ENCODE results near the gene MCMBP.

Gene MCMBP

DNA sequence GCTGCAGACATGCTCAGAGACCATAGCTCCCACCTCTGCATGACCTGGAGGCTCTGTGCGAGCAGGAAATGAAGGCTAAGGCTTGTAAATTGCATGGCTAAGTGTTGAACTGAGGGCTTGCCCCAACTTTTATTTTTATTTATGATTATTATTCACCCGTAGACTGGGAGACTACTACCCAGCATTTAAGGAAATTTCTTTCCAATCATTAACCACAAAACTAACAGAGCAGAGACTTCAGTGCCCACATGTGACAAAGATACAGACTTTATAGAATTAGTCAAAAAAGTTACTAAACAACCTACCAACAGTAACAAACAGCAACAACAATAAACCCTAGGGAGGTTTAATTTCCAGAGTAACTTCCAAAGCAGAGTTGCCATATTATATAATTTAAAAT, 39.7 kb downstream of the MCMBP start:
- Histone ChIP-seq H3K27me3 (replicated peaks; ENCODE audit: control insufficient read depth, insufficient read depth, low read length, poor library complexity, severe bottlenecking) (no peaks in the 10 kb centered on the region), H3K4me1 (ENCODE audit: control insufficient read depth, insufficient read depth, low read length, poor library complexity, severe bottlenecking) (no peaks in the 10 kb centered on the region), H3K36me3 (ENCODE audit: control insufficient read depth, insufficient read depth, low read length) (peaks cover 80% of the 10 kb centered on the region), H3K27ac (ENCODE audit: insufficient read depth, low read length, poor library complexity, severe bottlenecking) (no peak overlapping the region), H3K9me3 (ENCODE audit: control insufficient read depth, low read length) (no peaks in the 10 kb centered on the region), H3K4me3 (ENCODE audit: insufficient read depth, low read depth, low read length, poor library complexity, severe bottlenecking) (no peak overlapping the region)
- DNase-seq = no peak

DNA sequence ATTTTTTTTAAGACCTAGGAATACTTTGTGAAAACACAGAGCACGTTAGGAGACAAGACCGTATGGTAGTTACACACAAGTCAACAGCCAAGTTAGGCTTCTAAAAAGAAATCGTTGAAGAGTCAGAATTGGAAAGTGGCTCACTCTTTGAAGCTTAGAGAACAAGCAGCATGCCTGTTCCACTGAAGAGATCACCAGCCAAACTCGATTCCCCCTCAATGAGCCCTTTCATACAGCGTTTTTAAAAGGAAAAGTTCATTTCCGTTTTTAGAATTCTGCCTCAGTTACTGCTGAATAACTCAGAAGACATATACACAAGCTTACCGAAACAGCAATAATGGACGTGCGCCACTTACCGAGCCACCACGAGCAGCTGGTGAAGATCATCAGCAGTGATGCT, 41.0 kb downstream of the MCMBP start:
- H3K27ac ChIP-seq (ENCODE audit: insufficient read depth, low read length, poor library complexity, severe bottlenecking) = no peak overlapping the region

GRCh38 chr10:119830851-119831250, 41.8 kb downstream of the MCMBP start:
- no peaks in the 10 kb centered on the region for H3K4me1 ChIP-seq (ENCODE audit: control insufficient read depth, insufficient read depth, low read length, poor library complexity, severe bottlenecking)
- no peak for DNase-seq
- H3K36me3 ChIP-seq (ENCODE audit: control insufficient read depth, insufficient read depth, low read length) = peaks cover 65% of the 10 kb centered on the region
- H3K9me3 ChIP-seq (ENCODE audit: control insufficient read depth, low read length) = no peaks in the 10 kb centered on the region
- no peak overlapping the region for H3K4me3 ChIP-seq (ENCODE audit: insufficient read depth, low read depth, low read length, poor library complexity, severe bottlenecking)
- H3K27me3 ChIP-seq (replicated peaks; ENCODE audit: control insufficient read depth, insufficient read depth, low read length, poor library complexity, severe bottlenecking) = no peaks in the 10 kb centered on the region
- no peak overlapping the region for H3K27ac ChIP-seq (ENCODE audit: insufficient read depth, low read length, poor library complexity, severe bottlenecking)

More for the DNA sequence above, 41.0 kb downstream of the MCMBP start:
- no peaks in the 10 kb centered on the region for H3K9me3 ChIP-seq (ENCODE audit: control insufficient read depth, low read length)
- no peaks in the 10 kb centered on the region for H3K27me3 ChIP-seq (replicated peaks; ENCODE audit: control insufficient read depth, insufficient read depth, low read length, poor library complexity, severe bottlenecking)
- H3K4me1 ChIP-seq (ENCODE audit: control insufficient read depth, insufficient read depth, low read length, poor library complexity, severe bottlenecking) = no peaks in the 10 kb centered on the region
- DNase-seq = no peak
- peaks cover 73% of the 10 kb centered on the region for H3K36me3 ChIP-seq (ENCODE audit: control insufficient read depth, insufficient read depth, low read length)
- H3K4me3 ChIP-seq (ENCODE audit: insufficient read depth, low read depth, low read length, poor library complexity, severe bottlenecking) = no peak overlapping the region

GRCh38 chr10:119829429-119829828, 43.2 kb downstream of the MCMBP start:
- Histone ChIP-seq H3K27me3 (replicated peaks; ENCODE audit: control insufficient read depth, insufficient read depth, low read length, poor library complexity, severe bottlenecking) (no peaks in the 10 kb centered on the region), H3K4me3 (ENCODE audit: insufficient read depth, low read depth, low read length, poor library complexity, severe bottlenecking) (no peak overlapping the region), H3K36me3 (ENCODE audit: control insufficient read depth, insufficient read depth, low read length) (peaks cover 52% of the 10 kb centered on the region), H3K27ac (ENCODE audit: insufficient read depth, low read length, poor library complexity, severe bottlenecking) (no peak overlapping the region), H3K4me1 (ENCODE audit: control insufficient read depth, insufficient read depth, low read length, poor library complexity, severe bottlenecking) (no peaks in the 10 kb centered on the region), H3K9me3 (ENCODE audit: control insufficient read depth, low read length) (no peaks in the 10 kb centered on the region)
- no peak for DNase-seq

GRCh38 chr10:119827430-119827829, 45.2 kb downstream of the MCMBP start:
- Histone ChIP-seq H3K27me3 (replicated peaks; ENCODE audit: control insufficient read depth, insufficient read depth, low read length, poor library complexity, severe bottlenecking) (no peaks in the 10 kb centered on the region), H3K27ac (ENCODE audit: insufficient read depth, low read length, poor library complexity, severe bottlenecking) (no peak overlapping the region), H3K4me1 (ENCODE audit: control insufficient read depth, insufficient read depth, low read length, poor library complexity, severe bottlenecking) (no peaks in the 10 kb centered on the region), H3K9me3 (ENCODE audit: control insufficient read depth, low read length) (no peaks in the 10 kb centered on the region), H3K36me3 (ENCODE audit: control insufficient read depth, insufficient read depth, low read length) (peaks cover 35% of the 10 kb centered on the region), H3K4me3 (ENCODE audit: insufficient read depth, low read depth, low read length, poor library complexity, severe bottlenecking) (no peak overlapping the region)
- DNase-seq = no peak

DNA sequence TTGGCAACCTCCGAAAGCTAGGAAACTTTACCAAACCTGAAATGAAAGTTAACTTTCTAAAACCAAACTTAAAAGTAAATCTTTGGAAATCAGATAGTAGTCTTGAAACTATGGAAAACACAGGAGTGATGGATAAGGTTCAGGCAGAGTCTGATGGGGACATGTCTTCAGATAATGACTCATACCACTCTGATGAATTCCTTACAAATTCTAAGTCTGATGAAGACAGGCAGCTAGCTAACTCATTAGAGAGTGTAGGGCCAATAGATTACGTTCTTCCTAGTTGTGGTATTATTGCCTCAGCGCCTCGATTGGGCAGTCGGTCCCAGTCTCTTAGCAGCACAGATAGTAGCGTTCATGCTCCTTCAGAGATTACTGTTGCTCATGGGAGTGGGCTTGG, 45.9 kb downstream of the MCMBP start:
- H3K9me3 ChIP-seq (ENCODE audit: control insufficient read depth, low read length) = no peaks in the 10 kb centered on the region
- no peak overlapping the region for H3K27ac ChIP-seq (ENCODE audit: insufficient read depth, low read length, poor library complexity, severe bottlenecking)
- no peaks in the 10 kb centered on the region for H3K27me3 ChIP-seq (replicated peaks; ENCODE audit: control insufficient read depth, insufficient read depth, low read length, poor library complexity, severe bottlenecking)
- H3K36me3 ChIP-seq (ENCODE audit: control insufficient read depth, insufficient read depth, low read length) = peaks cover 28% of the 10 kb centered on the region
- no peak overlapping the region for H3K4me3 ChIP-seq (ENCODE audit: insufficient read depth, low read depth, low read length, poor library complexity, severe bottlenecking)
- no peaks in the 10 kb centered on the region for H3K4me1 ChIP-seq (ENCODE audit: control insufficient read depth, insufficient read depth, low read length, poor library complexity, severe bottlenecking)
- DNase-seq = no peak

DNA sequence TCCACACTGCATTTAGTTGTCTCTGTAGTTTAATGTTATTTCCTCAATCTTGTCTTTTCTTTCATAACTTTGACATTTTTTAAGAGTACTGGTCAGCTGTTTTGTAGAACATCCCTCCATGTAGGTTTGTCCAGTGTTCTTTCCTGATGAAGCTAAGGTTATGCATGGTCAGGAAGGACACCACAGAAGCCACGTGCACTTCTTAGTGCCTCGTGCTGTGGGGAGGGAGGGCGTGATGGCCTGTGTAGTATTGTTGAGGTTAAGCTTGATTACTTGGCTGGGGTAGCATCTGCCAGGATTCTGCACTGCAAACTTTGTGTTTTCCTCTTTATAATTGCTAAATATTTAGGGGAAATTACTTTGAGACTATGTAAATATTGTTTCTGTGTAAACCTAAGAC, 48.3 kb downstream of the MCMBP start:
- Histone ChIP-seq H3K27me3 (replicated peaks; ENCODE audit: control insufficient read depth, insufficient read depth, low read length, poor library complexity, severe bottlenecking) (no peaks in the 10 kb centered on the region), H3K4me1 (ENCODE audit: control insufficient read depth, insufficient read depth, low read length, poor library complexity, severe bottlenecking) (no peaks in the 10 kb centered on the region), H3K27ac (ENCODE audit: insufficient read depth, low read length, poor library complexity, severe bottlenecking) (no peak overlapping the region), H3K4me3 (ENCODE audit: insufficient read depth, low read depth, low read length, poor library complexity, severe bottlenecking) (no peak overlapping the region), H3K9me3 (ENCODE audit: control insufficient read depth, low read length) (no peaks in the 10 kb centered on the region), H3K36me3 (ENCODE audit: control insufficient read depth, insufficient read depth, low read length) (peaks cover 9% of the 10 kb centered on the region)
- no peak for DNase-seq

GRCh38 chr10:119821182-119821581, 51.5 kb downstream of the MCMBP start:
- Histone ChIP-seq H3K4me1 (ENCODE audit: control insufficient read depth, insufficient read depth, low read length, poor library complexity, severe bottlenecking) (no peaks in the 10 kb centered on the region), H3K27ac (ENCODE audit: insufficient read depth, low read length, poor library complexity, severe bottlenecking) (no peak overlapping the region), H3K4me3 (ENCODE audit: insufficient read depth, low read depth, low read length, poor library complexity, severe bottlenecking) (no peak overlapping the region), H3K9me3 (ENCODE audit: control insufficient read depth, low read length) (no peaks in the 10 kb centered on the region), H3K36me3 (ENCODE audit: control insufficient read depth, insufficient read depth, low read length) (no peaks in the 10 kb centered on the region), H3K27me3 (replicated peaks; ENCODE audit: control insufficient read depth, insufficient read depth, low read length, poor library complexity, severe bottlenecking) (no peaks in the 10 kb centered on the region)
- no peak for DNase-seq

GRCh38 chr10:119818889-119819270, 53.8 kb downstream of the MCMBP start:
- H3K36me3 ChIP-seq (ENCODE audit: control insufficient read depth, insufficient read depth, low read length) = peaks cover 8% of the 10 kb centered on the region
- no peak for DNase-seq
- no peak overlapping the region for H3K27ac ChIP-seq (ENCODE audit: insufficient read depth, low read length, poor library complexity, severe bottlenecking)
- no peaks in the 10 kb centered on the region for H3K27me3 ChIP-seq (replicated peaks; ENCODE audit: control insufficient read depth, insufficient read depth, low read length, poor library complexity, severe bottlenecking)
- no peak overlapping the region for H3K4me3 ChIP-seq (ENCODE audit: insufficient read depth, low read depth, low read length, poor library complexity, severe bottlenecking)
- no peaks in the 10 kb centered on the region for H3K4me1 ChIP-seq (ENCODE audit: control insufficient read depth, insufficient read depth, low read length, poor library complexity, severe bottlenecking)
- no peaks in the 10 kb centered on the region for H3K9me3 ChIP-seq (ENCODE audit: control insufficient read depth, low read length)

DNA sequence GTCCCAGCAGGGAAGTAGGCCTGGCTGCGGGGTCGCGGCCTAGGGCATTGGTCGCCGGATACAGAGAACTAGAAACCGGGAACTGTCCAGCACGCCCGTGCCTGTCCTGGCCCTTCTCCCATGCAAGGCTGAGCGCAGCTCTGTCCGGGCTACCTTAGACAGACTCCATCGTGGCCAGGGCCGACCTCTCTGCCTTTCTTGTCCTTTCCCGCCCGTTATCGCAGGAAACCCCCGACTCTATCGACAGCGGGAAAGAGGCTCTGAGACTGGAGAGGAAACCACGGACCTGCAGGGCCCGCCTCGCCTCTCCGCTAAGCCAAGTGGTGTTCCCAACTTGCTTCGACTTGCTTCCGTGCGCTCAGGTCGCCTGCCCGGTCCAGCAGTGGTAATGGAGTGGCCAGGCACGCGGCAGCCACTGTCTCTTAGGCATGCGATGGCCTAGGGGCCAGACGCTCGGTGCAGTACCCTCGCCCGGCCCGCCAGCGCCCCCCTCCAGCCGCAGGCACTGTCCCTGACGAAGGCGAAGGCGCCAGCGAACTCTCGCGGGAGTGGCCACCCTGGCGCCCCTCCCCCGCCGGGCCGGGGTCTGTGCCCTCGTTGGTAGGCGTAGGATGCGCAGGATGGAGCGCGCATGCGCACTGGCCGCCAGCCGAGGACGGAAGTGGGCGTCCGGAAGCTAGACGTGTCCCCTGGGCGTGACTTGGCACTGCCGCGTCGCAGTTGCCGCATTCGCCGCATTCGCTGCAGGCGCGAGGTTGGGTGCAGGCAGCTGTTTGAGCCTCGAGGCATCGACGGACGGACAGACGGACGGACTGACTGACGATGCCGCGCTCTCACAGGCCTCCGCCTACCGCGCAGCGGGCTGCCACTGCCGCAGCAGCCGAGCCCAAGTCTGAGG, 54.4 kb downstream of the MCMBP start:
- H3K4me3 ChIP-seq (ENCODE audit: insufficient read depth, low read depth, low read length, poor library complexity, severe bottlenecking) = no peak overlapping the region
- no peaks in the 10 kb centered on the region for H3K9me3 ChIP-seq (ENCODE audit: control insufficient read depth, low read length)
- no peak overlapping the region for H3K27ac ChIP-seq (ENCODE audit: insufficient read depth, low read length, poor library complexity, severe bottlenecking)
- no peaks in the 10 kb centered on the region for H3K27me3 ChIP-seq (replicated peaks; ENCODE audit: control insufficient read depth, insufficient read depth, low read length, poor library complexity, severe bottlenecking)
- peaks cover 8% of the 10 kb centered on the region for H3K36me3 ChIP-seq (ENCODE audit: control insufficient read depth, insufficient read depth, low read length)
- no peaks in the 10 kb centered on the region for H3K4me1 ChIP-seq (ENCODE audit: control insufficient read depth, insufficient read depth, low read length, poor library complexity, severe bottlenecking)
- DNase-seq = no peak

All from effector memory CD4-positive, alpha-beta T cell (primary cell).